Activated T-cell treated with anti-CD3 and anti-CD28 coated beads, Interleukin-2, amount 50 U/mL, for 72 hours (primary cell): ENCODE data around the gene EPB41L5. TPM values are rescaled to one million over a fixed set of nuclear protein-coding genes. Genes with fewer than 3 reads are reported as not detected.
"Not testable (repeated sequence)": the region's sequence is repeated elsewhere in the genome, so short reads cannot be mapped to it uniquely, and the experiment has no call there.

ENCODE experiments used
- ATAC-seq, 2 donors: fragments of 150-1000 bp; cut with Tn5 transposase; replicated peaks in 1 of 2; 2 replicates each; pipeline ENCODE4 v1.10.0; 2021; ENCODE audit warnings: moderate library complexity in 2 of 2, mild to moderate bottlenecking in 1 of 2
- DNase-seq, 2 donors: peaks; one replicate each; pipeline ENCODE4 v3.0.0; 2021 to 2022; ENCODE audit warnings: mixed read lengths in 1 of 2
- H3K27ac Mint-ChIP-seq: one replicate; pipeline ENCODE4 v1.8.0; 2022; ENCODE audit warnings: mild to moderate bottlenecking, moderate library complexity, mixed read lengths
- H3K27me3 Mint-ChIP-seq: one replicate; pipeline ENCODE4 v1.8.0; 2022; ENCODE audit warnings: low read depth, mixed read lengths
- H3K36me3 Mint-ChIP-seq, 2 donors: one replicate each; pipeline ENCODE4 v1.8.0; 2022; ENCODE audit warnings: mixed read lengths in 2 of 2, mild to moderate bottlenecking in 1 of 2; ENCODE audit not compliant: insufficient read depth in 2 of 2
- H3K4me1 Mint-ChIP-seq: one replicate; pipeline ENCODE4 v1.8.0; 2022; ENCODE audit warnings: low read depth, mixed read lengths
- H3K4me3 Mint-ChIP-seq, 2 donors: one replicate each; pipeline ENCODE4 v1.8.0; 2022; ENCODE audit warnings: mild to moderate bottlenecking in 2 of 2, mixed read lengths in 2 of 2, moderate library complexity in 2 of 2
- H3K9me3 Mint-ChIP-seq, 2 donors: one replicate each; pipeline ENCODE4 v1.8.0; 2022; ENCODE audit warnings: mixed read lengths in 2 of 2
- total RNA-seq, 2 donors: library from RNA; stranded (reverse); gene quantifications; one replicate each; pipeline ENCODE4 v1.2.3, GENCODE V29; 2022

Gene EPB41L5
- 1 to 10 TPM; 4.1 to 5.3 TPM for total RNA-seq

- H3K4me1 Mint-ChIP-seq, result peaks cover 10% of the 10 kb centered on the region
- peak; percentile 97 to 98 for ATAC-seq
- H3K27me3 Mint-ChIP-seq, result no peaks in the 10 kb centered on the region
- H3K4me3 Mint-ChIP-seq, result peak within 1 kb of the TSS; percentile 78 to 92
- DNase-seq, result peak; percentile 86
- H3K36me3 Mint-ChIP-seq, result no peaks in the 10 kb centered on the region
- H3K27ac Mint-ChIP-seq, result peak within 1 kb of the TSS; percentile 32
- no peaks in the 10 kb centered on the region for H3K9me3 Mint-ChIP-seq
These were observed at the start of gene EPB41L5 for GRCh38 chr2:120012771-120013596. Gene EPB41L5, plus strand, starts transcription at chr2:120013077. Its CDS starts 6,008 bp downstream, at chr2:120019085.

- Mint-ChIP-seq H3K4me1 (no peaks in the 10 kb centered on the region), H3K27ac (peak overlapping the region; percentile 70), H3K27me3 (no peaks in the 10 kb centered on the region), H3K36me3 (peaks cover 0 to 2% of the 10 kb centered on the region in 2 donors), H3K4me3 (no peak overlapping the region), H3K9me3 (no peaks in the 10 kb centered on the region)
- ATAC-seq, result no peak
- DNase-seq, result no peak
These were observed 31.0 kb upstream of the EPB41L5 start for GRCh38 chr2:119981896-119982295.

- ATAC-seq, result no peak
- peak overlapping the region; percentile 70 for H3K27ac Mint-ChIP-seq
- H3K9me3 Mint-ChIP-seq, result no peaks in the 10 kb centered on the region
- DNase-seq, result no peak
- no peaks in the 10 kb centered on the region for H3K4me1 Mint-ChIP-seq
- H3K27me3 Mint-ChIP-seq, result no peaks in the 10 kb centered on the region
- H3K4me3 Mint-ChIP-seq, result no peak overlapping the region
- no peaks in the 10 kb centered on the region for H3K36me3 Mint-ChIP-seq
These were observed 30.4 kb upstream of the EPB41L5 start for GRCh38 chr2:119982506-119982905.

GRCh38 chr2:119983108-119983507 is 29.8 kb upstream of the EPB41L5 start:
- Mint-ChIP-seq H3K9me3 (no peaks in the 10 kb centered on the region), H3K4me1 (no peaks in the 10 kb centered on the region), H3K27me3 (no peaks in the 10 kb centered on the region), H3K4me3 (no peak overlapping the region), H3K27ac (no peak overlapping the region), H3K36me3 (no peaks in the 10 kb centered on the region)
- DNase-seq (no peak), ATAC-seq (no peak)

- Mint-ChIP-seq H3K36me3 (no peaks in the 10 kb centered on the region), H3K4me3 (no peak overlapping the region), H3K4me1 (no peaks in the 10 kb centered on the region), H3K9me3 (no peaks in the 10 kb centered on the region), H3K27me3 (peaks cover 12% of the 10 kb centered on the region), H3K27ac (no peak overlapping the region)
- ATAC-seq (no peak), DNase-seq (no peak)
These were observed 16.7 kb upstream of the EPB41L5 start for GRCh38 chr2:119996148-119996547.

GRCh38 chr2:119996896-119997891 is 15.7 kb upstream of the EPB41L5 start:
- DNase-seq, H3K4me3 Mint-ChIP-seq, H3K36me3 Mint-ChIP-seq, H3K27ac Mint-ChIP-seq, H3K9me3 Mint-ChIP-seq, H3K27me3 Mint-ChIP-seq, H3K4me1 Mint-ChIP-seq, ATAC-seq: not testable (repeated sequence)

- Mint-ChIP-seq H3K36me3 (no peaks in the 10 kb centered on the region), H3K27me3 (no peaks in the 10 kb centered on the region), H3K4me3 (no peak overlapping the region), H3K9me3 (no peaks in the 10 kb centered on the region), H3K27ac (no peak overlapping the region), H3K4me1 (peaks cover 8% of the 10 kb centered on the region)
- DNase-seq (no peak), ATAC-seq (no peak)
These were observed 11.4 kb upstream of the EPB41L5 start for GRCh38 chr2:120001471-120001870.

- no peak overlapping the region for H3K27ac Mint-ChIP-seq
- H3K4me3 Mint-ChIP-seq, result no peak overlapping the region
- no peak for DNase-seq
- peaks cover 8% of the 10 kb centered on the region for H3K4me1 Mint-ChIP-seq
- no peaks in the 10 kb centered on the region for H3K27me3 Mint-ChIP-seq
- no peaks in the 10 kb centered on the region for H3K36me3 Mint-ChIP-seq
- no peak for ATAC-seq
- no peaks in the 10 kb centered on the region for H3K9me3 Mint-ChIP-seq
These were observed 8.6 kb upstream of the EPB41L5 start for GRCh38 chr2:120004254-120004653.

GRCh38 chr2:120005834-120006521 is 6.9 kb upstream of the EPB41L5 start:
- Mint-ChIP-seq H3K36me3 (no peaks in the 10 kb centered on the region), H3K9me3 (no peaks in the 10 kb centered on the region), H3K27me3 (no peaks in the 10 kb centered on the region), H3K27ac (no peak overlapping the region), H3K4me1 (peaks cover 8% of the 10 kb centered on the region), H3K4me3 (no peak overlapping the region)
- DNase-seq (no peak), ATAC-seq (peak in 1 of 2 donors; percentile 38)

GRCh38 chr2:120007851-120008250 is 5.0 kb upstream of the EPB41L5 start:
- Mint-ChIP-seq H3K4me3 (no peak overlapping the region), H3K36me3 (no peaks in the 10 kb centered on the region), H3K9me3 (no peaks in the 10 kb centered on the region), H3K4me1 (peaks cover 18% of the 10 kb centered on the region), H3K27ac (no peak overlapping the region), H3K27me3 (no peaks in the 10 kb centered on the region)
- ATAC-seq (no peak), DNase-seq (no peak)

GRCh38 chr2:120012363-120012762 is 514 bp upstream of the EPB41L5 start:
- no peaks in the 10 kb centered on the region for H3K36me3 Mint-ChIP-seq
- no peak for ATAC-seq
- H3K27ac Mint-ChIP-seq, result peak overlapping the region; percentile 32
- H3K9me3 Mint-ChIP-seq, result no peaks in the 10 kb centered on the region
- H3K4me1 Mint-ChIP-seq, result peaks cover 10% of the 10 kb centered on the region
- no peak for DNase-seq
- H3K4me3 Mint-ChIP-seq, result peak overlapping the region; percentile 78 to 92
- H3K27me3 Mint-ChIP-seq, result no peaks in the 10 kb centered on the region

GRCh38 chr2:120013597-120014223 is 833 bp downstream of the EPB41L5 start:
- no peaks in the 10 kb centered on the region for H3K9me3 Mint-ChIP-seq
- H3K4me1 Mint-ChIP-seq, result peaks cover 10% of the 10 kb centered on the region
- no peaks in the 10 kb centered on the region for H3K36me3 Mint-ChIP-seq
- H3K27ac Mint-ChIP-seq, result peak overlapping the region; percentile 30
- H3K27me3 Mint-ChIP-seq, result no peaks in the 10 kb centered on the region
- ATAC-seq, result no peak
- H3K4me3 Mint-ChIP-seq, result peak overlapping the region; percentile 78 to 92
- DNase-seq, result no peak
